DMS153 treated with DMSO at 0.1 percent for 48 hours (cell line): ENCODE data around the gene IQSEC1.

Source experiments
- DNase-seq: peaks from one replicate; lab custom pipeline; 2025; ENCODE audit not compliant: unreplicated experiment; lab: John Stamatoyannopoulos, UW

Gene IQSEC1

GRCh38 chr3:12941495-12942023 is 131.7 kb downstream of the IQSEC1 start:
- no peak for DNase-seq

GRCh38 chr3:12940854-12941253 is 132.4 kb downstream of the IQSEC1 start:
- no peak for DNase-seq

DNA sequence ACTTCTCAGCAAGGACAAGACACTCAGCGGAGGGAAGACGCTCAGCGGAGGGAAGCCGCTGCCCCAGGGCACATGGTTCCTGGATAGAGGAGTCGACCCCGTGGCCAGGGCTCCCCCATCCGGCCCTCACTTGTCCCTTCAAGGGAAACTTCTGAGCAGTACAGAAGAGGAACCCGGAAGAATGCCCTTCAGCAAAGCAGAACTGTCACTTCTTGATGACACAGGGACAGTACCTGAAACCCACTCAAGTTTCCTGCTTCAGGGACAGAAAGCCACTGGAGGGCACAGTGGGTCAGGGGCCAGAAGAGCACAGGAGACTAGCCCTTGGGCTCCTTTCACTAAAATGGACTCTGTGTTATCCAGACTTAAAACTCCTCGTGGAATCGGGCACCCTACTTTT is 134.1 kb downstream of the IQSEC1 start:
- no peak for DNase-seq

GRCh38 chr3:12938258-12938711 is 134.9 kb downstream of the IQSEC1 start:
- DNase-seq: no peak

DNA sequence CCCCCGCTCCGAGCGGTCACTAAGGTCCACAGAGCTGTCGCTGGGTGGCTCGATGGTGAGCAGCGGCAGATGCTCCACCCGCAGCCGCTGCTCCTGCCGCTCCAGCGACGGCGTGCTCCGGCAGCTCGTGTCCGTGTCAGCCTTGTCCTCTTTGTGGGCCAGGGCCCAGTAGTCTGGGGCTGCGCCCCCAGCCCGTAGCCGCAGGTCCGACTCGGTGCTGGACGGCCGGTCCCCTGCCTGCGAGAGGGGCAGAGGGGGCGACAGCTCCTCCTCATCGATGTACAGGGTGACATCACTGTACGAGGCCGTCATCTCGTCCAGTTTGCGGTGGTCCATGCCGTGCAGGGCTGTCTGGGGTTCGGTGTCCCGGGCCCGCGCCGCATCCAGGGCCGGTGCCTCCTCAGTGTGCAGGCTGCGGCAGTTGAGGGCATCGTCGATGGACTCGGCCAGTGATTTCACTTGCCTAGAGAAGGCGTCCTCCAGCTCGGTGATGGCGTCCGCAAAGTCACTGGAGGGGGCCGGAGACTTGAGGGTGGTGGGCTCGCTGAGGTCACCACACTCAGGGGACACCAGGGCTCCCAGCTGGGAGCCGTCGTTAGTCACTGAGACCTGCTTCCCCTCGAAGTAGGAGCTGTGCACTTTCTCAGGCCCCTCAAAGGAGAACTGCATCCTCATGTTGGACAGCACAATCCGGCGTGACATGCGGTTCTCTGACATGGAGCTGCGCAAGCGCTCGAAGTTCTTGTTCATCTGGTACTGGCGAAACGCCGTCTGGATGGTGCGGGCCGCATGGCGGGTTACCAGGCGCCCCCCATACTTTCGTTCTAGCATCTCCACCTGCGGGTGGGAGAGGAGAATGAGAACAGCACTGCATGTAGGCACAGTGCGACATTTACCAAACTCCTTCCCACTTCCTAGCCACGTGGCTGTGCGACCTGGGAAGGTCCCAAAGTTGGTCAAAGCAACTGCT is 137.1 kb downstream of the IQSEC1 start:
- no peak for DNase-seq

- DNase-seq: no peak
Measured at GRCh38 chr3:12935023-12935860, 138.0 kb downstream of the IQSEC1 start.

GRCh38 chr3:12934431-12934830 is 138.8 kb downstream of the IQSEC1 start:
- no peak for DNase-seq

GRCh38 chr3:12933901-12934300 is 139.3 kb downstream of the IQSEC1 start:
- DNase-seq: no peak

- DNase-seq: no peak
Measured at GRCh38 chr3:12932754-12933153, 140.5 kb downstream of the IQSEC1 start.

- no peak for DNase-seq
Measured at GRCh38 chr3:12932347-12932746, 140.9 kb downstream of the IQSEC1 start.

- DNase-seq: no peak
Measured at GRCh38 chr3:12931273-12931905, 141.8 kb downstream of the IQSEC1 start.

- DNase-seq: no peak
Measured at GRCh38 chr3:12929801-12930200, 143.4 kb downstream of the IQSEC1 start.

- DNase-seq: no peak
Measured at GRCh38 chr3:12926660-12927059, 146.6 kb downstream of the IQSEC1 start.

DNA sequence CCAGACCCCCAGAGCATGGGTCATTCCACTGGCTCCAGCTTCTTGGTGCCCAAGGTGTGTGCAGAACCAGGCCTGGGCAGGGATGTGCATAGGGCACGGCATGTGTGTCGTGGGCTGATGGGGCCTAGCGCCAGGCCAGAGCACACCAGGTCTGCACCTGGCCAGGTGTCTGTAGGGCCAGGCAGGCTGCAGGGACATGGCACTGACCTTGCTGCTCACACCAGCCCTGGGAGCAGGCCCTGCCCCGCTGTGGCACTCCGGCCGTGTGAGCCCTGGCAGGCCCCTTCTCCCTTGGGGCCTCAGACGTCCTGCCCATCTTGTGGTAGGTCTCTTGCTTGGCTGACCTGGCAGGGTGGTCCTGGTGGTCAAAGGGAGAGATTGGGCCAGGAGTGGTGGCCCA is 147.6 kb downstream of the IQSEC1 start:
- DNase-seq: no peak

- DNase-seq: no peak
Measured at GRCh38 chr3:12924437-12924836, 148.8 kb downstream of the IQSEC1 start.

- no peak for DNase-seq
Measured at GRCh38 chr3:12922881-12923431, 150.3 kb downstream of the IQSEC1 start.

DNA sequence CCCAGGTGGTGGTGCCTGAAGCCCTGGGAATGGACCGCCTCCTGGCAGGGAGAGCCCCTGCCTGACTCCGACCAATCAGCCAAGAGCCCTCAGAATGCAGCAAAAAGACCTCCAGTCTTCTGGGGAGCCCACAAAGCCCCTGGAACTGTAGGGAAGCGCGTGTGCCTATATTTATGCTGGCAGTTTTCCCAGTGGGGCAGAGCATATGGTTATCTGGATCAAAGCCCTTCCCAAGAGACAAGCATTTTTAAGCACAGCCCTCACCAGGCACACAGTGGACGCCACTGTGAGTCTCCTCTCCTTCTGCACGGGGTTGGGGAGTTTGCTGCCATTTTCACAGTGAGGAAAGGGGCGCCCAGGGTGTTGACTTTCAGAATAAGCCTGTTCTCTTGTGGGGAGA is 150.9 kb downstream of the IQSEC1 start:
- DNase-seq: no peak

DNA sequence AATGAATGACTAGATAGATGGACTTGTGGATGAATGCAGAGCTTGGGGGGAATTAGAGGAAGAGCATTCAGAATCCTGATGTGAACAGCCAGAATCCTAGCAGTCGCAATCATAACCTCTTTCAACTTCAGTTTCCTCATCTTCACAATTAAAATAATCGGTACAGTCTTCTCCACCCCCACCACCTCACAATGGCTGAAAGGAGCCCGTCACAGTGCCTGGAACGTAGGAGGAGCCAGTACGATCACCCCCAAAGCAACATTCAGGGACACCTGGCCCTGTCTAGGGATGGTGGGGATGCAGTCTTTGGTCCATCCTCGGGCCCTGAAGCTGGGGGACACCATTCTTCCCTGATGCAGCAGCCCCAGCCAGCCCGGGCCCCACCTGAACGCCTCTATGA is 151.5 kb downstream of the IQSEC1 start:
- DNase-seq: no peak

DNA sequence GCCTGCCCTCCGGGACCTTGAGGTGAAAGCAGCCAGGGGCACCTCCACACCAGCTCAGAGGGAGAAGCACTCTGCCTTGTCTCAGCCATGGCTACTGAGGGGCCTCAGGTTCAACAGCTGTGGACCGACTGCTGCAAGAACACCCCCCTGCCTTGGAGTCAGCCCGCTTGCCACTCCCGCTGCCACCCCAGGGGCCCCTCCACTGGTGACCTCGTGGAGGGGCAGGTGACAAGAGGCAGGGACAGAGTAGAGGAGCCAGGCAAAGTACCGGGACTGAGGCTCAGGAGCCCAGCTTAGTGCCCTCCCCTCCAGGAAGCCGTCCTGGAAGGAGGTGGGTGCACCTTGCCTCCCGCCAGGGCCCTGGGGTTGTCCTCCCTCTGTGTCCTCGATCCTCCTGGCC is 152.3 kb downstream of the IQSEC1 start:
- DNase-seq: no peak

- no peak for DNase-seq
Measured at GRCh38 chr3:12919205-12919604, 154.0 kb downstream of the IQSEC1 start.

DNA sequence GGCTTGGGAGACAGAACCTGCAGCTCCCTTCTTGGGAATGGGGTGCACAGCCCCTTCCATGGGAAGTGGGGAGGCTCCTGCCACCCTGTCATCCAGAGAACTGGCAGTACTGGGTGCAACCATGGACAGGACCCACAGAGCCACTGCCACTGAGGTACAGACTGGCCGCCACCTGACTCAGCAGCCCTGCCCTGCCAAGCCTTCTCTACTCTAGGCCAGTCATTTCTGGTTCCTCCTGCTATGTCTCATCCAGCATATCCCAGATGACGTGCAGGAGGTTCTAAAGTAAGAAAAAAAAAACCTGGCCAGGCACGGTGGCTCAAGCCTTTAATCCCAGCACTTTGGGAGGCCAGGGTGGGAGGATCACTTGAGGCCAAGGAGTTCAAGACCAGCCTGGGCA is 155.0 kb downstream of the IQSEC1 start:
- no peak for DNase-seq
